Stimulated activated CD8-positive, alpha-beta memory T cell treated with anti-CD3 and anti-CD28 coated beads, Interleukin-2, amount 100 ng/mL, for 48 hours (primary cell): ENCODE data around the gene PDPK1.
A peak's percentile ranks its signal among the peaks of the same experiment; 100 is the strongest.

ENCODE experiments used
- DNase-seq, 2 donors: peaks; one replicate each; pipeline ENCODE4 v3.0.0-alpha.2; 2020; ENCODE audit warnings: low read depth in 2 of 2

Gene PDPK1

GRCh38 chr16:2537451-2538379, at the start of gene PDPK1:
TSS of gene PDPK1 (plus strand) at chr16:2538021. CDS start at chr16:2538113, 92 bp downstream.
- peak; percentile 85 to 92 for DNase-seq

GRCh38 chr16:2489581-2489980, 48.2 kb upstream of the PDPK1 start:
- no peak for DNase-seq

GRCh38 chr16:2490190-2491105, 47.4 kb upstream of the PDPK1 start:
- no peak for DNase-seq

GRCh38 chr16:2492292-2492691, 45.5 kb upstream of the PDPK1 start:
- DNase-seq = no peak

GRCh38 chr16:2493605-2494004, 44.2 kb upstream of the PDPK1 start:
- DNase-seq = no peak

GRCh38 chr16:2494616-2495015, 43.2 kb upstream of the PDPK1 start:
- DNase-seq = no peak

- no peak for DNase-seq
Observed at GRCh38 chr16:2495041-2495440, 42.8 kb upstream of the PDPK1 start.

- DNase-seq = no peak
Observed at GRCh38 chr16:2496223-2497115, 41.4 kb upstream of the PDPK1 start.

- no peak for DNase-seq
Observed at GRCh38 chr16:2497116-2497630, 40.6 kb upstream of the PDPK1 start.

- no peak for DNase-seq
Observed at GRCh38 chr16:2497695-2498484, 39.9 kb upstream of the PDPK1 start.

GRCh38 chr16:2498531-2499253, 39.1 kb upstream of the PDPK1 start:
- DNase-seq = no peak

- no peak for DNase-seq
Observed at GRCh38 chr16:2499454-2499853, 38.4 kb upstream of the PDPK1 start.

GRCh38 chr16:2499890-2500429, 37.9 kb upstream of the PDPK1 start:
- no peak for DNase-seq

GRCh38 chr16:2500430-2500917, 37.3 kb upstream of the PDPK1 start:
- no peak for DNase-seq

- peak; percentile 66 to 77 for DNase-seq
Observed at GRCh38 chr16:2500918-2501750, 36.7 kb upstream of the PDPK1 start.

- DNase-seq = no peak
Observed at GRCh38 chr16:2501946-2502895, 35.6 kb upstream of the PDPK1 start.

GRCh38 chr16:2505695-2506094, 32.1 kb upstream of the PDPK1 start:
- DNase-seq = no peak
